Measurements from ENCODE around the gene FADS2. TPM values are rescaled to one million over a fixed set of nuclear protein-coding genes. Genes with fewer than 3 reads are reported as not detected.

The FADS2 gene
- total RNA-seq, 4 donors from 2014 or later: 2.7 to 28.8 (median 3.9) TPM

- in situ Hi-C loops (cut with MboI; ENCODE audit: low pct_ligation_motif_present in 1 of 4, low pct_unique_long_range_greater_than_20kb in 1 of 4, low sequenced_read_pairs in 3 of 4): loop anchor here in 2 of 4 donors (25.0 kb wide), 1 partner anchor 461 kb away; no protein-coding TSS in a partner anchor
Observed at GRCh38 chr11:61851113-61851899, 23.2 kb downstream of the FADS2 start.

GRCh38 chr11:61851900-61852295, 23.8 kb downstream of the FADS2 start:
- no peaks in the 10 kb centered on the region for H3K4me1 ChIP-seq
- in situ Hi-C loops (cut with MboI; ENCODE audit: low pct_ligation_motif_present in 1 of 4, low pct_unique_long_range_greater_than_20kb in 1 of 4, low sequenced_read_pairs in 3 of 4) (loop anchor here in 2 of 4 donors (25.0 kb wide), 1 partner anchor 460 kb away; no protein-coding TSS in a partner anchor), intact Hi-C loops (cut with DNase I; ENCODE audit: low total_unique reads) (no loop called here)
- TF ChIP-seq POLR2A (IDR thresholded peaks at IDR 0.05) (no peak), POLR2AphosphoS5 (IDR thresholded peaks at IDR 0.05) (no peak), CTCF (IDR thresholded peaks at IDR 0.05) (no peak), EP300 (IDR thresholded peaks at IDR 0.05; ENCODE audit: low read depth) (no peak)
- H3K27me3 ChIP-seq: no peaks in the 10 kb centered on the region
- no peak overlapping the region for H3K27ac ChIP-seq
- DNase-seq: no peak
- 89% methylated on average over 6 of the region's 6 CpGs; no CpG with 5 or more reads in 1 of the 2 donors for WGBS, 2 donors (ENCODE audit: low coverage in 1 of 2)
- H3K9me3 ChIP-seq: no peaks in the 10 kb centered on the region
- no peaks in the 10 kb centered on the region for H3K36me3 ChIP-seq
- H3K4me3 ChIP-seq: no peak overlapping the region

More at GRCh38 chr11:61851113-61851899, 23.2 kb downstream of the FADS2 start:
- H3K4me1 ChIP-seq: no peaks in the 10 kb centered on the region
- WGBS, 2 donors (ENCODE audit: low coverage in 1 of 2): 60 to 82% methylated on average over 2 to 18 of the region's 24 CpGs
- no peaks in the 10 kb centered on the region for H3K9me3 ChIP-seq
- DNase-seq: no peak
- TF ChIP-seq EP300 (IDR thresholded peaks at IDR 0.05; ENCODE audit: low read depth) (no peak), POLR2A (IDR thresholded peaks at IDR 0.05) (no peak)
- H3K4me3 ChIP-seq: no peak overlapping the region
- H3K36me3 ChIP-seq: no peaks in the 10 kb centered on the region
- H3K27ac ChIP-seq: no peak overlapping the region
- no peaks in the 10 kb centered on the region for H3K27me3 ChIP-seq
- intact Hi-C loops (cut with DNase I; ENCODE audit: low total_unique reads): no loop called here

GRCh38 chr11:61853698-61854169, 25.6 kb downstream of the FADS2 start:
- Histone ChIP-seq H3K27me3 (no peaks in the 10 kb centered on the region), H3K36me3 (no peaks in the 10 kb centered on the region), H3K4me1 (no peaks in the 10 kb centered on the region), H3K4me3 (no peak overlapping the region), H3K9me3 (no peaks in the 10 kb centered on the region), H3K27ac (no peak overlapping the region)
- DNase-seq: no peak
- intact Hi-C loops (cut with DNase I; ENCODE audit: low total_unique reads): no loop called here
- TF ChIP-seq POLR2A (IDR thresholded peaks at IDR 0.05) (no peak), POLR2AphosphoS5 (IDR thresholded peaks at IDR 0.05) (peak in 1 of 3 donors; percentile 22), CTCF (IDR thresholded peaks at IDR 0.05) (no peak)
- in situ Hi-C loops (cut with MboI; ENCODE audit: low pct_ligation_motif_present in 1 of 4, low pct_unique_long_range_greater_than_20kb in 1 of 4, low sequenced_read_pairs in 3 of 4): loop anchor here in 2 of 4 donors (25.0 kb wide), 1 partner anchor 459 kb away; no protein-coding TSS in a partner anchor
- 62 to 74% methylated on average over 3 to 6 of the region's 13 CpGs for WGBS, 2 donors (ENCODE audit: low coverage in 1 of 2)

- no peak overlapping the region for H3K4me3 ChIP-seq
- no peak for DNase-seq
- H3K36me3 ChIP-seq: no peaks in the 10 kb centered on the region
- TF ChIP-seq POLR2AphosphoS5 (IDR thresholded peaks at IDR 0.05): no peak
- no peak for TF ChIP-seq EP300 (IDR thresholded peaks at IDR 0.05; ENCODE audit: low read depth)
- TF ChIP-seq POLR2A (IDR thresholded peaks at IDR 0.05): no peak
- no peak for TF ChIP-seq CTCF (IDR thresholded peaks at IDR 0.05)
- intact Hi-C loops (cut with DNase I; ENCODE audit: low total_unique reads) (no loop called here), in situ Hi-C loops (cut with MboI; ENCODE audit: low pct_ligation_motif_present in 1 of 4, low pct_unique_long_range_greater_than_20kb in 1 of 4, low sequenced_read_pairs in 3 of 4) (loop anchor here in 2 of 4 donors (25.0 kb wide), 1 partner anchor 458 kb away; no protein-coding TSS in a partner anchor)
- H3K4me1 ChIP-seq: no peaks in the 10 kb centered on the region
- WGBS, 2 donors (ENCODE audit: low coverage in 1 of 2): 92 to 96% methylated on average over 5 to 17 of the region's 17 CpGs
- H3K27ac ChIP-seq: no peak overlapping the region
- no peaks in the 10 kb centered on the region for H3K9me3 ChIP-seq
- no peaks in the 10 kb centered on the region for H3K27me3 ChIP-seq
Observed at GRCh38 chr11:61854206-61854895, 26.3 kb downstream of the FADS2 start.

All from transverse colon (tissue), 4 donors.